H1 (cell line): Measurements from ENCODE around the gene HNRNPAB. TPM values are rescaled to one million over a fixed set of nuclear protein-coding genes. Genes with fewer than 3 reads are reported as not detected.

Source experiments
- CTCF ChIA-PET: fragments of 300-600 bp; sonication (Branson Sonifier 250); formaldehyde crosslinking; loops from one replicate; lab custom pipeline; 2021; ENCODE audit not compliant: partially characterized antibody; lab: Charles Lee
- POLR2A ChIA-PET: fragments of 300-600 bp; sonication (Branson Sonifier 250); formaldehyde crosslinking; loops from one replicate; lab custom pipeline; 2021; ENCODE audit warnings: inconsistent platforms; ENCODE audit not compliant: partially characterized antibody; lab: Charles Lee
- DNase-seq, 2 experiments: peaks; one replicate each; pipeline versions ENCODE4 v3.0.0 to v3.0.0-alpha.2; 2010 to 2022; ENCODE audit warnings: low spot score in 2 of 2, low read depth in 1 of 2, mixed read lengths in 1 of 2
- FAIRE-seq: peaks from 2 replicates; lab custom pipeline; 2011; peaks lifted over from hg19 to GRCh38; lab: Jason Lieb, UNC
- H2AFZ ChIP-seq: 2 replicates; pipeline ENCODE4 v1.8.1; 2012; ENCODE audit warnings: low read length, inconsistent platforms
- H2AK5ac ChIP-seq: 2 replicates; pipeline ENCODE4 v1.6.1; 2013; ENCODE audit warnings: low read depth, low read length
- H2BK120ac ChIP-seq: replicated peaks from 2 replicates; pipeline ENCODE3; 2013; ENCODE audit warnings: low read depth, low read length, inconsistent platforms
- H2BK12ac ChIP-seq: 2 replicates; pipeline ENCODE4 v1.6.1; 2013; ENCODE audit warnings: low read depth, low read length
- H2BK15ac ChIP-seq: 2 replicates; pipeline ENCODE4 v1.6.1; 2013; ENCODE audit warnings: low read length
- H2BK20ac ChIP-seq: 2 replicates; pipeline ENCODE4 v1.6.1; 2013; ENCODE audit warnings: low read length
- H2BK5ac ChIP-seq: 2 replicates; pipeline ENCODE4 v1.6.1; 2013; ENCODE audit warnings: low read depth, low read length
- H3K14ac ChIP-seq: 2 replicates; pipeline ENCODE4 v1.6.1; 2013; ENCODE audit warnings: inconsistent platforms; ENCODE audit not compliant: insufficient read length
- H3K18ac ChIP-seq: 2 replicates; pipeline ENCODE4 v1.6.1; 2013; ENCODE audit warnings: low read length; ENCODE audit errors: extremely low read depth
- H3K23ac ChIP-seq: 2 replicates; pipeline ENCODE4 v1.6.1; 2013; ENCODE audit warnings: inconsistent platforms; ENCODE audit not compliant: insufficient read length
- H3K23me2 ChIP-seq: 2 replicates; pipeline ENCODE4 v1.6.1; 2013; ENCODE audit warnings: low read depth, low read length
- H3K27ac ChIP-seq: 2 replicates; pipeline ENCODE4 v1.6.1; 2011; ENCODE audit warnings: low read depth, low read length, inconsistent platforms
- H3K27me3 ChIP-seq, 4 experiments: replicated peaks in 1 of 4; 1 replicate in 1 of 4; 2 replicates in 3 of 4; pipeline versions ENCODE4 v1.6.1 to v1.8.1; 2011 to 2013; ENCODE audit warnings: low read length in 3 of 4, mild to moderate bottlenecking in 3 of 4, inconsistent platforms in 2 of 4, mixed read lengths in 2 of 4, moderate library complexity in 1 of 4; ENCODE audit not compliant: control insufficient read depth in 3 of 4, insufficient read depth in 3 of 4; ENCODE audit errors: extremely low read depth in 1 of 4
- H3K36me3 ChIP-seq, 4 experiments: 2 replicates each; pipeline versions ENCODE4 v1.6.1 to v1.8.1; 2011 to 2013; ENCODE audit warnings: mild to moderate bottlenecking in 4 of 4, low read length in 3 of 4, moderate library complexity in 2 of 4, control low read depth in 1 of 4, inconsistent platforms in 1 of 4; ENCODE audit not compliant: insufficient read depth in 4 of 4, control insufficient read depth in 2 of 4
- H3K4ac ChIP-seq: replicated peaks from 2 replicates; pipeline ENCODE3; 2013; ENCODE audit warnings: low read length, low read depth, mixed read lengths, inconsistent platforms; ENCODE audit not compliant: insufficient read length
- H3K4me1 ChIP-seq, 4 experiments: replicated peaks in 1 of 4; 1 replicate in 1 of 4; 2 replicates in 3 of 4; pipeline versions ENCODE4 v1.6.1 to v1.8.1; 2011 to 2013; ENCODE audit warnings: low read length in 3 of 4, inconsistent platforms in 2 of 4, mixed read lengths in 1 of 4; ENCODE audit not compliant: insufficient read depth in 4 of 4, control insufficient read depth in 3 of 4
- H3K4me2 ChIP-seq, 2 experiments: 2 replicates each; pipeline versions ENCODE4 v1.6.1 to v1.8.1; 2011 to 2013; ENCODE audit warnings: low read depth in 2 of 2, low read length in 2 of 2, control low read depth in 1 of 2, inconsistent platforms in 1 of 2, mild to moderate bottlenecking in 1 of 2; ENCODE audit not compliant: insufficient read depth in 1 of 2
- H3K4me3 ChIP-seq, 4 experiments: fragments of 200-600, 300-600 bp in 1 of 4; sonication (generic), shearing (Covaris generic), sonication (Bioruptor Twin) in 1 of 4; 2 replicates each; pipeline versions ENCODE4 v1.5.1 to v1.8.1; 2011 to 2016; ENCODE audit warnings: low read length in 4 of 4, low read depth in 3 of 4, control low read depth in 2 of 4, inconsistent platforms in 2 of 4, mild to moderate bottlenecking in 2 of 4, mixed read lengths in 1 of 4, moderate library complexity in 1 of 4; ENCODE audit not compliant: insufficient read depth in 2 of 4; ENCODE audit errors: extremely low read depth in 1 of 4
- H3K56ac ChIP-seq: replicated peaks from 2 replicates; pipeline ENCODE3; 2013; ENCODE audit warnings: low read depth, mild to moderate bottlenecking, mixed read lengths, low read length, inconsistent platforms; ENCODE audit not compliant: insufficient read length
- H3K79me1 ChIP-seq: 2 replicates; pipeline ENCODE4 v1.6.1; 2013; ENCODE audit warnings: low read depth, low read length, control low read depth
- H3K79me2 ChIP-seq, 2 experiments: 2 replicates each; pipeline versions ENCODE4 v1.6.1 to v1.8.1; 2012 to 2013; ENCODE audit warnings: low read length in 2 of 2, mild to moderate bottlenecking in 2 of 2, inconsistent platforms in 1 of 2; ENCODE audit not compliant: insufficient read depth in 2 of 2, control insufficient read depth in 1 of 2
- H3K9ac ChIP-seq, 4 experiments: replicated peaks in 1 of 4; 1 replicate in 1 of 4; 2 replicates in 3 of 4; pipeline versions ENCODE4 v1.6.1 to v1.8.1; 2011 to 2013; ENCODE audit warnings: low read depth in 3 of 4, low read length in 3 of 4, control low read depth in 2 of 4, mild to moderate bottlenecking in 2 of 4, moderate library complexity in 2 of 4, inconsistent platforms in 1 of 4; ENCODE audit errors: extremely low read depth in 1 of 4
- H3K9me3 ChIP-seq, 2 experiments: 2 replicates each; pipeline versions ENCODE4 v1.6.1 to v1.8.1; 2012 to 2013; ENCODE audit warnings: mild to moderate bottlenecking in 2 of 2, moderate library complexity in 2 of 2, control low read depth in 1 of 2, inconsistent platforms in 1 of 2, low read depth in 1 of 2, low read length in 1 of 2, mixed read lengths in 1 of 2; ENCODE audit not compliant: insufficient read depth in 2 of 2
- H4K20me1 ChIP-seq, 2 experiments: replicated peaks in 1 of 2; 2 replicates each; pipeline versions ENCODE3 to v1.8.1; 2011 to 2013; ENCODE audit warnings: inconsistent platforms in 2 of 2, low read length in 2 of 2, mild to moderate bottlenecking in 1 of 2; ENCODE audit not compliant: insufficient read depth in 2 of 2, control insufficient read depth in 1 of 2
- H4K5ac ChIP-seq: 2 replicates; pipeline ENCODE4 v1.6.1; 2013; ENCODE audit warnings: low read length, low read depth, mixed read lengths, inconsistent platforms; ENCODE audit not compliant: insufficient read length
- H4K8ac ChIP-seq: 2 replicates; pipeline ENCODE4 v1.8.0; 2013; ENCODE audit warnings: mild to moderate bottlenecking, moderate library complexity, low read length, inconsistent platforms; ENCODE audit not compliant: insufficient read depth; ENCODE audit errors: extremely low read depth
- H4K91ac ChIP-seq: replicated peaks from 2 replicates; pipeline ENCODE3; 2013; ENCODE audit warnings: low read length, mixed read lengths, inconsistent platforms; ENCODE audit not compliant: insufficient read length
- CBX5 ChIP-seq: fragments of 300-800, 300-1000 bp; sonication (generic); IDR thresholded peaks from 2 replicates; pipeline ENCODE4 v1.7.1; 2016; ENCODE audit warnings: antibody characterized with exemption, low read length, low read depth
- TAF1 ChIP-seq: IDR thresholded peaks from 2 replicates; pipeline ENCODE4 v1.6.1; 2011; ENCODE audit warnings: mild to moderate bottlenecking, low read depth, low read length
- TCF12 ChIP-seq: IDR thresholded peaks from 2 replicates; pipeline ENCODE4 v1.6.1; 2011; ENCODE audit warnings: low read depth, mild to moderate bottlenecking, low read length
- WGBS, 2 experiments: shearing (Covaris generic) in 1 of 2; methylation state at CpG; one replicate each; pipeline versions ENCODE4 v1.1.6 to v1.1.7; 2013 to 2015; ENCODE audit warnings: low lambda C conversion rate in 2 of 2, mixed read lengths in 2 of 2, inconsistent platforms in 1 of 2, low coverage in 1 of 2, missing lambda C conversion rate in 1 of 2; ENCODE audit not compliant: insufficient replicate concordance in 2 of 2, insufficient coverage in 1 of 2, insufficient read length in 1 of 2; ENCODE audit errors: extremely low coverage in 1 of 2, missing lambda C conversion rate in 1 of 2; 5-methylcytosine and 5-hydroxymethylcytosine counted together
- polyA plus RNA-seq, 7 experiments: library from polyadenylated mRNA; depleted of rRNA in 3 of 7; stranded (reverse) in 5 of 7; unstranded in 2 of 7; fragments of >200 nt in 5 of 7; fragments of 200-250 nt in 2 of 7; gene quantifications; 1 replicate in 5 of 7; 2 replicates in 1 of 7; 4 replicates in 1 of 7; pipeline versions ENCODE4 v1.2.1 to v1.2.3, GENCODE V29; 2011 to 2013; ENCODE audit warnings: missing spikeins in 2 of 7, mixed read lengths in 2 of 7
- total RNA-seq: library from RNA; stranded (reverse); fragmentation: NEBNext Ultra II Directional; extraction: Animal tissue kit (Norgen Biotek cat#: 25700); gene quantifications from 2 replicates; pipeline ENCODE4 v1.2.1, GENCODE V29; 2021
- TF ChIP-seq, protein P1 (sequence below): IDR thresholded peaks from 2 replicates; pipeline ENCODE4 v1.6.1; 2012; ENCODE audit warnings: inconsistent platforms

The HNRNPAB gene
- total and polyA plus RNA-seq, 2 of the 8 experiments (the other 6 are each of a cell fraction or from before 2014, with no cell fraction given) = 373 to 563 TPM

DNA sequence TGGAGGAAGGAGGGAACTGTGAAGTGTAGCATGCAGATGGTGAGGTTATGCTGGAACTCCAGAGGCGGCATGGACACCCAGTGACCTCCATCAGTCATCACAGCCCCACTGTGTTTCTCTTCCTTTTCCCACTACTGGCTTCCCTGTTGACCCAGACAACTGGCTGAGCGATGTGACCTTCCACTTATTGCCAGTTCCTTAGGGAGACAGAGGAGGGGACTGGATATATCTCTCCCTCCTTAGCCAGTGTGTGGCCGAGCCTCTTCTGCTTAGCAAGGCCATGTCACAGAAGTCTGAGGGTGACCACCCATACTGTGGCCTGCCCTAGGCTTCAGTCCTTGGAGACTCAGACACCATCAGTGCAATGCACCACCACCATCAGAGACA lies 31.2 kb downstream of the HNRNPAB start:
- H3K23ac ChIP-seq = no peak overlapping the region
- H3K9ac ChIP-seq = no peak overlapping the region
- no peak overlapping the region for H2BK15ac ChIP-seq
- FAIRE-seq = no peak
- no peak overlapping the region for H3K4ac ChIP-seq
- TF ChIP-seq TCF12 = no peak
- no peak for TF ChIP-seq CBX5
- TF ChIP-seq, protein P1, sequence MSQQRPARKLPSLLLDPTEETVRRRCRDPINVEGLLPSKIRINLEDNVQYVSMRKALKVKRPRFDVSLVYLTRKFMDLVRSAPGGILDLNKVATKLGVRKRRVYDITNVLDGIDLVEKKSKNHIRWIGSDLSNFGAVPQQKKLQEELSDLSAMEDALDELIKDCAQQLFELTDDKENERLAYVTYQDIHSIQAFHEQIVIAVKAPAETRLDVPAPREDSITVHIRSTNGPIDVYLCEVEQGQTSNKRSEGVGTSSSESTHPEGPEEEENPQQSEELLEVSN = no peak
- TF ChIP-seq TAF1 = no peak
- TF ChIP-seq, all 59 proteins: peak for 0
- H3K36me3 ChIP-seq = peaks cover 0 to 7% (median 2%) of the 10 kb centered on the region in 4 experiments; a peak in 3 of 8 replicates
- peaks cover 0 to 19% (median 12%) of the 10 kb centered on the region in 4 experiments; a peak in 6 of 7 replicates for H3K4me1 ChIP-seq
- H3K9me3 ChIP-seq = no peaks in the 10 kb centered on the region
- no peak overlapping the region for H3K4me2 ChIP-seq
- H2BK20ac ChIP-seq = no peak overlapping the region
- no peak overlapping the region for H3K27ac ChIP-seq
- H2BK120ac ChIP-seq = no peak overlapping the region
- H3K56ac ChIP-seq = no peak overlapping the region
- peaks cover 11% of the 10 kb centered on the region for H3K79me1 ChIP-seq
- no peak overlapping the region for H3K4me3 ChIP-seq
- DNase-seq = no peak
- H4K20me1 ChIP-seq = peaks cover 0 to 3% of the 10 kb centered on the region in 2 experiments
- no peak overlapping the region for H4K8ac ChIP-seq
- 91% methylated on average over 3 of the region's 3 CpGs; no CpG with 5 or more reads in 1 of the 2 experiments for WGBS, 2 experiments
- ChIA-PET POLR2A (interaction anchor here (0.6 to 21.6 kb wide), 7 partner anchors 9 to 55 kb away, joined by 3 to 507 read pairs (median 3); partner anchors contain the start of gene HNRNPAB), CTCF (interaction anchor here (0.8 to 2.6 kb wide), 23 partner anchors 8 to 351 kb away, joined by 3 to 20 read pairs (median 4); no protein-coding TSS in a partner anchor)
- H3K14ac ChIP-seq = no peak overlapping the region
- no peak overlapping the region for H2BK5ac ChIP-seq
- H3K23me2 ChIP-seq = peaks cover 5% of the 10 kb centered on the region; the same call in 1 of the 2 replicates
- H2BK12ac ChIP-seq = no peak overlapping the region
- no peak overlapping the region for H3K18ac ChIP-seq
- H3K79me2 ChIP-seq = peaks cover 0 to 12% of the 10 kb centered on the region in 2 experiments; a peak in 2 of 4 replicates
- no peak overlapping the region for H2AFZ ChIP-seq
- H3K27me3 ChIP-seq = no peaks in the 10 kb centered on the region
- no peak overlapping the region for H4K91ac ChIP-seq
- H2AK5ac ChIP-seq = no peak overlapping the region
- H4K5ac ChIP-seq = no peak overlapping the region
